Fibroblast of skin of scalp (primary cell): ENCODE measurements around the gene HES4.

Experiments used
- DNase-seq: peaks from one replicate; pipeline ENCODE4 v3.0.0-alpha.2; 2013

Gene HES4

DNA sequence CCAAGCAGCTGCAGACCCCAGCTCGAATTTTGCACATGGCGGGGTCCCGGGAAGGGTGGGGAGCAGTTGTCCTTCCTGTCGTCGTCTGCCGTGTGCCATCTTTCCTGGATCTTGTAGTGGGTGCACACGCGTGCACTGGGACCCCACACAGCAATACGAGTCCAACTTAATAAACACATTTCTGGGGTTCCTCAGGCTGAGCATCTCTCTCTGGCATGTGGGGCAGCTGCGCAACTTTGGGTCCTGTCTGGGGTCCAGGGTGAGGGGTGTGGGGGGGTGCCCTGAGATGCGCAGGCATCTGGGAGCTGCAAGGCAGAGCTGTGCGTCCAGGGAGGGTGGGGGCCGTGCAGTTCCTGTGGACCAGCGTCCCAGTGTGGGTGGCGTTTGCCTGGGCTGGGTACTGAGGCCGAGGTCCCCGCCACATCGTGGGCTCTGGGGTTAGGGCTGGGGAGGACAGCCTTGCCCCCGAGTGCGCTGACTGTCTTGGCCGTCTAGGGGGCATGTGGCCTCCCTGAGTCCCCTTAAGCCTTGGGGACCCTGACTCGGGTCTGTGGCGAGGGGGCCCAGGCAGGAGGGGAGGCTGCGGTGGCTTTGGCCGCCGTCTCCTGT lies 34.3 kb downstream of the HES4 start:
- no peak for DNase-seq

GRCh38 chr1:964691-965525 lies 35.0 kb downstream of the HES4 start:
- no peak for DNase-seq

GRCh38 chr1:963746-964525 lies 36.0 kb downstream of the HES4 start:
- no peak for DNase-seq

GRCh38 chr1:963301-963651 lies 36.6 kb downstream of the HES4 start:
- DNase-seq, result no peak

DNA sequence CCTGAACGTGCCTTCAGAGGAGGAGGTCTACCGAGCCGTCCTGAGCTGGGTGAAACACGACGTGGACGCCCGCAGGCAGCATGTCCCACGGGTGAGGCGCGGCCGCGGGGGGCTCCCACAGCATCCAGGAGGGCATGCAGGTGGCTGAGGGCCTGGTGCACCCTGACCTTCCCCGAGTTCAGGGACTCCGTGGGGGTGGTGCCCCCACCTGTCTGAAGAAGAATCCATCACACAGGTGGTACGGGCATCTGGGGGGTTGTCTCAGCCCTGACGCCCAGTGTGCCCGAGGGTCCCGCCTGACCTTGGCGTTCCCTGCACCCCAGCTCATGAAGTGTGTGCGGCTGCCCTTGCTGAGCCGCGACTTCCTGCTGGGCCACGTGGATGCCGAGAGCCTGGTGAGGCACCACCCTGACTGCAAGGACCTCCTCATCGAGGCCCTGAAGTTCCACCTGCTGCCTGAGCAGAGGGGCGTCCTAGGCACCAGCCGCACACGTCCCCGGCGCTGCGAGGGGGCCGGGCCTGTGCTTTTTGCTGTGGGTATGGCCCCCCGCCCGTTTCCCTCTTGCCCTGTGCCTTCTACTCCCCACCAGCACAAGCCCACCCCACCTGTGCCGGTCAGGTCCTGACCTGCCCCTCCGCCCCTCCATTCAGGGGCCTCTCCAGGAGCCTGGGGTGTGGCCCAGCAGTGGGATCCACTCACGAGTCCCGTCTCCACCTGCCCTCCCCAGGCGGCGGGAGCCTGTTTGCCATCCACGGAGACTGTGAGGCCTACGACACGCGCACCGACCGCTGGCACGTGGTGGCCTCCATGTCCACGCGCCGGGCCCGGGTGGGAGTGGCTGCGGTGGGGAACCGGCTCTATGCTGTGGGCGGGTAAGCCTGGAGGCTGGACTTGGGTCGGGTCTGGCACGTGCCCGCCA lies 37.3 kb downstream of the HES4 start:
- no peak for DNase-seq

DNA sequence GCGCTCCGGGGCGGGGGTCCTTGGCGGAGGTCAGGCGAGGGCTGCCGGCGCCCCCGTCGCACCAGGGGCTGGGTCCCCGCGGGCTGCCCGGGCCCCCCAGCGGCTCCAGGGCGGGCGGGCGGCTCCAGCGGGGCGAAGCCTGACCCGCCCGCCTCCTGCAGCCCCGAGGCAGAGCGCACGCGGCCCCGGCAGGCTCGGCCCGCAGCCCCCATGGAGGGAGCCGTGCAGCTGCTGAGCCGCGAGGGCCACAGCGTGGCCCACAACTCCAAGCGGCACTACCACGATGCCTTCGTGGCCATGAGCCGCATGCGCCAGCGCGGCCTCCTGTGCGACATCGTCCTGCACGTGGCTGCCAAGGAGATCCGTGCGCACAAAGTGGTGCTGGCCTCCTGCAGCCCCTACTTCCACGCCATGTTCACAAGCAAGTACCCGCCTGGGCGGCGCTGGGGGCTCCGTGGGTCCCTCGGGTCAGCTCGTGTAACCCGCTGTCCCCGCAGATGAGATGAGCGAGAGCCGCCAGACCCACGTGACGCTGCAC lies 38.7 kb downstream of the HES4 start:
- no peak for DNase-seq

DNA sequence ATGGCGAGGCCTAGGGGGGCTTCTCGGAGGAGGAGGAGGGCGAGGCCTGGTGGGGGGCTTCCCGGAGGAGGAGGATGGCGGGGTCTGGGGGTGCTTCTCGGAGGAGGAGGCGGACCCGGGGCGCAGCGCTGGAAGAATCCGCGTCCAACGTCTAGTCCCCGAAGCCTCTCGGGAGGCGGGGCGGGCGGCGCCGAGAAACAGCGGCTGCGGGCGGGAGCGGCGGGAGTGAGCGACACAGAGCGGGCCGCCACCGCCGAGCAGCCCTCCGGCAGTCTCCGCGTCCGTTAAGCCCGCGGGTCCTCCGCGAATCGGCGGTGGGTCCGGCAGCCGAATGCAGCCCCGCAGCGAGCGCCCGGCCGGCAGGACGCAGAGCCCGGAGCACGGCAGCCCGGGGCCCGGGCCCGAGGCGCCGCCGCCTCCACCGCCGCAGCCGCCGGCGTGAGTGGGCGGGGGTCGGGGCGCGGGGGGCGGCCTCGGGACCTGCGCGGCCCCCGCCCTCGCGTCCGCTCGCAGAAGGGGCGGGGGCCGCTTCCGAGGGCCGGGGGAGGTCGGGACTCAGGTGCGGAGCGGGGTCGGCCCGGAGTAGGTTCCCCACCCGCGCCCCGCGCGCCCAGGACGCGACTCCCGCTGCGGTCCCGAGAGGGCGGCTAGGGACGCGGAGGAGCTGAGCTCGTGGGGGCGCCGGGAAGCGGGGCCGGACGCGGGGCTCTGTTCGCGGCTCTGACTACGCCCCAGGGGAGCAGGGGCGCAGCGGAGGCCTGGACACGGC lies 39.4 kb downstream of the HES4 start, which contains the start of gene KLHL17:
Gene KLHL17 (plus strand): TSS at position 222 of the 769 bp plus-strand sequence. CDS start 110 bp downstream, at position 332.
- peak; percentile 75 for DNase-seq

DNA sequence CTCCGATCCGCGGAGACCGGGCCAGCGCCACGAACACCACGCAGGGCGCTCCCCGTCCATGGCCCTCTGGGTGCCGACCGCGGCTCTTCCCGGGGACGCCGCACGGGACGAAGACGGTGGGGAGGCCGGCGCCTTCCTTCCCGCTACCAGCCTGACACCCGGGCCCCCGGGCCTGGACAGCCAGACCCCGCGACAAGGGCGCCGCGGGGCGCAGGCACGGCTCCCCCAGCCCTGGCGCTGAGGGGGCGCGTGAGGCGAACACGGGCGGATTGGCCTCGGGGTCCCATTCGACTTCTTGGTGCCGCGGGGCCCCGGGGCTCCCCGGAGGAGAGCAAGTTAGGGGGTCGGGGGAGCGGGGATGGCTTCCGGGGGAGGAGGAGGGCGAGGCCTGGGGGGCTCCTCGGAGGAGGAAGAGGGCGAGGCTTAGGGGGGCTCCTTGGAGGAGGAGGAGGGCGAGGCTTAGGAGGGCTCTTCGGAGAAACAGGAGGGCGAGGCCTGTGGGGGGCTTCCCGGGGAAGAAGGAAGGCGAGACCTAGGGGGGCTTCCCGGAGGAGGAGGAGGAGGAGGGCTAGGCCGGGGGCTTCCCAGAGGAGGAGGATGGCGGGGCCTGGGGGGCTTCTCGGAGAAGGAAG lies 40.0 kb downstream of the HES4 start:
- DNase-seq, result no peak

DNA sequence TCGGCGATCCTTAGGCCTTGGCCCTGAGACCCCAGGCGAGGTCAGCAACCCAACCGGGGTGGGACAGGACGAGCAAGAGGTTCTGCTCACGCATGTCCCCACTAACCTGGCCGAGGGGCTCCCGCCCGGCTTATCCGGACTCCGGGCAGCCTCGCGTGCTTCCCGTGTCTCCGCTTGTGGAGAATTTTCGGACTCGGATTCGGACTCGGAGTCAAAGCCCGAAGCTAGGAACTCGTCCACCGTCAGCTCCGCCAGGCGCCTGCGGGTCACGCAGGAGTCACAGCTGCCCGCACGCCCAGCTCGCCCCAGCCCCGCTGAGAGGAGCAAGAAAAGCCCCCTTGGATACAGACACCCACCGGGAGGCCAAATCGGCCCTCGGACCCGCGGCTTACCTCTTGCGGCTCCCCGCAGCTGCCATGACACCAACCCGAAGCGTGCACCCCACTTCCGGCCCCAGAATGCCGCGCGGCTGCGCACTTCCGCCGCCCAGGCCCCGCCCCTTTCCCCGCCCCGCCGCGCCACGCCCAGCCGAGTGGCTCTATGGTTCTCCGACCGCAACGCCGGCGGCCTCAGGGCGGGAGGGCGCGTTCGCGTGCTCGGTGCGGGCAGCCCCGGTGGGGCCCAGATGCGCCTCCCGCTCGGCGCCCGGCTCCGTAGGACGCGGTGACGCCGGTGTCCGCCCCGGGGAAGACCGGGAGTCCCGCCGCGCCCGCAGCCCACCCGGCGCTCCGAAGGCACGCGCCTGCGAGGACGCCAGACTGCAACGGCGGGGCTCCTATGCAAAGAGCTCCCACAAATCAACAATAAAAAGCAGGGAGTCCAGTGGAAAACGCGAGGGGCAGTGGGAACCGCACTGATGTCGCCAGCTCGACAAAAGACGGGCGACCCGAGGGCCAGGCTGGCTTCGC lies 40.8 kb downstream of the HES4 start, which contains the start of gene NOC2L:
Gene NOC2L (minus strand): TSS at position 434 of the 908 bp plus-strand sequence. CDS start 16 bp downstream, at position 418.
- DNase-seq, result peak; percentile 89

DNA sequence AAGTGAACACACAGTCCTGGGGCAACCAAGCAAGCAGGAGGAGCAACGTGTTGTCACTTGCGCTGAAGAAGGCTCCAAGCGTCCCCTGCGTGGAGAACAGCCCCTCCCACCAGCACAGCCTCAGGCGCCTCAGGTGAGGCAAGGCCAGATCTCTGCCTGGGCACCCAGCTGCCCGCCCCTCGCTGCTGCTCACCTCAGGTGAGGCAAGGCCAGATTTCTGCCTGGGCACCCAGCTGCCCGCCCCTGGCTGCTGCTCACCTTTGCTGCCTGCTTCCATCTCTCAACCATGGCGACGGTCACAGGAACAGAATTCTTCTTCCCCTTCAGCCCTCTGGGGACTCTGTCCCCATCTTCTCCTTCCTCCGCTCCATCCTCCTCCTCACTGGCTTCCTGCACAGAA lies 43.3 kb downstream of the HES4 start:
- DNase-seq, result no peak

DNA sequence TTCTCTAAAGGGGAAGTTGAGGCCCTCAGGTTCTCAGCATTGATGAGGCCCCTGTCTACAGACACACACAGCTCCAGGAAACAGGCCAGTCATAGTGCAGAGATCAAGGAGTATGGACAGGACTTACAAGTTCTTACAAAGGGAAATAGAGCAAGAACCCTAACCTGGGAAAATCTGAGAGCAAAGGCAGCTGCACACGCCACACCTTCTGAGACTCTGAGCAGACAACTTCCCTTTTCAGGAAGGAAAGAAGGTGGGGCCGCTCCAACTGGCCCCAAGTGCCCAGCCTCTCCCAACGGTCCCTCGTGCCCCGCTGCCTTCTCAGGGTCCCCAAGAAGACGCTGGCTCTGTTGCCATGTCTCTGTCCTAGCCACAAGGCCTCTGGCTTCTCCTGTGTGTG lies 44.4 kb downstream of the HES4 start:
- DNase-seq, result no peak

- no peak for DNase-seq
Measured at GRCh38 chr1:954927-955326, 45.0 kb downstream of the HES4 start.

GRCh38 chr1:953524-954320 lies 46.2 kb downstream of the HES4 start:
- no peak for DNase-seq

DNA sequence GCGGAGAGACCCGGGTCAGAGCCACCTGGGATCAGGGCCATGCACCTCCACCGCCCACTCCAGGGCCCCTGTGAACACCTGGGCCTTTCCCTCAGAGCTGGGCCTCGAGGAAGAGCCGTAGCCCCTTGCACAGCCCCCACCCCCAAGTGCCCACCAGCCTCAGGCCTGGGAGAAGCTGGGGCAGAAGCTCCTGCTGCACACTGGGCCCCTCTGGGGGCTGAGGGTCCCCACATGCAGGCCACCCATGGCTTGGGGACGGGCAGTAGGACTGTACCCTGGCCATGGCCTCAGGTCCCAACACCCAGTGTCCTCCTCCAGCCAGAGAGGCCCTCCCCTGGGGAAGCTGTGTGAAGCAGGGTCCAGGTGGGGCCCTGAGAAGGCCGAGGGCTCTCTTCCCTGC lies 47.3 kb downstream of the HES4 start:
- no peak for DNase-seq

DNA sequence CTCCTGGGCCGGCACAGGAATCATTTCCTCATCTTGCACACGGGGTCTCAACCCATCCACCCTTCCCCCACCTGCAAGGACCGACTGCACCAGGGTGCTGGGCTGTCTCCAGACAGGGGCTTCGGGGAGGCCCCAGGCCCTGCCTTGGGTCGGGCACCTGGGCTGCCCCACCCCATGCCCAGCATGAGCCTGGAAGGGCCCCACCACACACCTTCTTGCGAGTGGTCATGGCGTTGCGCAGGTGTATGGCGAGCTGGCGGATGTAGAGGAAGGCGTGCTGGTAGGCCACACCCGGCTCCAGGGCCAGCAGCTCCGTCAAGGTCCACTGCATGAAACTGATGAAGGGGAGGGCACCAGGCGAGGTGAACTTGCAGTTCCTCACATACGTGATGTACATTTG lies 47.7 kb downstream of the HES4 start:
- DNase-seq, result no peak

GRCh38 chr1:951364-951763 lies 48.5 kb downstream of the HES4 start:
- no peak for DNase-seq

GRCh38 chr1:950881-951280 lies 49.0 kb downstream of the HES4 start:
- DNase-seq, result no peak

DNA sequence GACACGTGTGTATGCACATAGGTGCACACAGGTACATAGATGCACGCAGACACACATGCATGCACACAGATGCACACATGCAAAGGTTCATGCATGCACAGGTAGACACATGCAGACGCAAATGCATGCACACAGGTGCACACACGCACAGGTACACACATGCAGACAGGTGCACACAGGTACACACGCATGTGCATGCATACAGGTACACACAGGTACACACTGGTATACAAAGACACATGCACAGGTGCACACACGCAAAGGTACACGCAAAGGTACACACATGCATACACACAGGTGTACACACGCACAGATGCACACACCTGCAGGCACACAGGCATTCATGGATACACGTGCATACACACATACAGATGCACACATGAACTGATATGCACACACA lies 49.6 kb downstream of the HES4 start:
- no peak for DNase-seq
